Muscle layer of colon (tissue), 2 donors: ENCODE measurements around the gene TIAM2.
"Not testable (repeated sequence)": the region's sequence is repeated elsewhere in the genome, so short reads cannot be mapped to it uniquely, and the experiment has no call there.

Source experiments
- H3K27ac ChIP-seq: one replicate; pipeline ENCODE4 v1.7.0; 2013; ENCODE audit warnings: low read depth, mild to moderate bottlenecking, low read length, moderate library complexity
- H3K27me3 ChIP-seq, 2 donors: one replicate each; pipeline ENCODE4 v1.7.0; 2013; ENCODE audit warnings: low read length in 2 of 2, mild to moderate bottlenecking in 2 of 2; ENCODE audit not compliant: insufficient read depth in 2 of 2, control insufficient read depth in 1 of 2
- H3K36me3 ChIP-seq: one replicate; pipeline ENCODE4 v1.7.0; 2013; ENCODE audit warnings: mild to moderate bottlenecking, low read length; ENCODE audit not compliant: insufficient read depth
- H3K4me1 ChIP-seq: one replicate; pipeline ENCODE4 v1.7.0; 2013; ENCODE audit warnings: mild to moderate bottlenecking, low read length; ENCODE audit not compliant: insufficient read depth
- H3K4me3 ChIP-seq, 2 donors: one replicate each; pipeline ENCODE4 v1.7.0; 2013; ENCODE audit warnings: low read length in 2 of 2, low read depth in 1 of 2, mild to moderate bottlenecking in 1 of 2, moderate library complexity in 1 of 2
- H3K9ac ChIP-seq: one replicate; pipeline ENCODE4 v1.7.0; 2013; ENCODE audit warnings: low read length
- H3K9me3 ChIP-seq: one replicate; pipeline ENCODE4 v1.7.0; 2013; ENCODE audit warnings: mild to moderate bottlenecking, low read length
- donor health status: abdominal sarcoma.
- donor health status: Adenocarcinoma of cecum.

The TIAM2 gene

GRCh38 chr6:155010940-155011339 lies 15.8 kb downstream of the TIAM2 start:
- Histone ChIP-seq H3K36me3 (no peaks in the 10 kb centered on the region), H3K27ac (no peak overlapping the region), H3K4me3 (no peak overlapping the region), H3K9me3 (no peaks in the 10 kb centered on the region), H3K4me1 (peaks cover 28% of the 10 kb centered on the region), H3K9ac (no peak overlapping the region), H3K27me3 (no peaks in the 10 kb centered on the region)

- no peak overlapping the region for H3K4me3 ChIP-seq
- H3K9ac ChIP-seq: no peak overlapping the region
- H3K9me3 ChIP-seq: no peaks in the 10 kb centered on the region
- no peak overlapping the region for H3K27ac ChIP-seq
- H3K27me3 ChIP-seq: no peaks in the 10 kb centered on the region
- H3K4me1 ChIP-seq: peaks cover 30% of the 10 kb centered on the region
- H3K36me3 ChIP-seq: no peaks in the 10 kb centered on the region
Observed at GRCh38 chr6:155011809-155012291, 16.7 kb downstream of the TIAM2 start.

GRCh38 chr6:155013457-155013876 lies 18.4 kb downstream of the TIAM2 start:
- Histone ChIP-seq H3K27ac (no peak overlapping the region), H3K36me3 (no peaks in the 10 kb centered on the region), H3K9me3 (no peaks in the 10 kb centered on the region), H3K4me1 (peaks cover 30% of the 10 kb centered on the region), H3K27me3 (no peaks in the 10 kb centered on the region), H3K9ac (no peak overlapping the region), H3K4me3 (no peak overlapping the region)

GRCh38 chr6:155014137-155014536 lies 19.0 kb downstream of the TIAM2 start:
- no peak overlapping the region for H3K27ac ChIP-seq
- H3K4me1 ChIP-seq: peaks cover 30% of the 10 kb centered on the region
- H3K9me3 ChIP-seq: no peaks in the 10 kb centered on the region

GRCh38 chr6:155014670-155015300 lies 19.7 kb downstream of the TIAM2 start:
- Histone ChIP-seq H3K4me3 (no peak overlapping the region), H3K36me3 (no peaks in the 10 kb centered on the region), H3K9me3 (no peaks in the 10 kb centered on the region), H3K27ac (no peak overlapping the region), H3K27me3 (no peaks in the 10 kb centered on the region), H3K9ac (no peak overlapping the region), H3K4me1 (peaks cover 30% of the 10 kb centered on the region)

More at GRCh38 chr6:155014137-155014536, 19.0 kb downstream of the TIAM2 start:
- Histone ChIP-seq H3K27me3 (no peaks in the 10 kb centered on the region), H3K4me3 (no peak overlapping the region), H3K36me3 (no peaks in the 10 kb centered on the region), H3K9ac (no peak overlapping the region)

- not testable (repeated sequence) for H3K27ac ChIP-seq, H3K36me3 ChIP-seq, H3K9ac ChIP-seq, H3K4me3 ChIP-seq, H3K9me3 ChIP-seq, H3K27me3 ChIP-seq
- H3K4me1 ChIP-seq: peaks cover 24% of the 10 kb centered on the region
Observed at GRCh38 chr6:155018415-155018814, 23.3 kb downstream of the TIAM2 start.

GRCh38 chr6:155021680-155022079 lies 26.6 kb downstream of the TIAM2 start:
- no peaks in the 10 kb centered on the region for H3K9me3 ChIP-seq
- H3K27ac ChIP-seq: no peak overlapping the region

GRCh38 chr6:155022721-155023120 lies 27.6 kb downstream of the TIAM2 start:
- peaks cover 16% of the 10 kb centered on the region for H3K4me1 ChIP-seq
- H3K9ac ChIP-seq: no peak overlapping the region
- H3K27ac ChIP-seq: no peak overlapping the region
- H3K9me3 ChIP-seq: no peaks in the 10 kb centered on the region
- H3K27me3 ChIP-seq: no peaks in the 10 kb centered on the region
- no peaks in the 10 kb centered on the region for H3K36me3 ChIP-seq
- no peak overlapping the region for H3K4me3 ChIP-seq

More at GRCh38 chr6:155021680-155022079, 26.6 kb downstream of the TIAM2 start:
- H3K36me3 ChIP-seq: no peaks in the 10 kb centered on the region
- peaks cover 16% of the 10 kb centered on the region for H3K4me1 ChIP-seq
- no peak overlapping the region for H3K9ac ChIP-seq
- no peak overlapping the region for H3K4me3 ChIP-seq
- no peaks in the 10 kb centered on the region for H3K27me3 ChIP-seq

GRCh38 chr6:155023717-155024116 lies 28.6 kb downstream of the TIAM2 start:
- Histone ChIP-seq H3K9me3 (no peaks in the 10 kb centered on the region), H3K27ac (no peak overlapping the region), H3K27me3 (no peaks in the 10 kb centered on the region), H3K9ac (no peak overlapping the region), H3K4me1 (peaks cover 16% of the 10 kb centered on the region), H3K36me3 (no peaks in the 10 kb centered on the region), H3K4me3 (no peak overlapping the region)

- no peaks in the 10 kb centered on the region for H3K36me3 ChIP-seq
- no peak overlapping the region for H3K9ac ChIP-seq
- H3K27me3 ChIP-seq: no peaks in the 10 kb centered on the region
- no peak overlapping the region for H3K27ac ChIP-seq
- H3K9me3 ChIP-seq: no peaks in the 10 kb centered on the region
- H3K4me1 ChIP-seq: peaks cover 16% of the 10 kb centered on the region
- no peak overlapping the region for H3K4me3 ChIP-seq
Observed at GRCh38 chr6:155024391-155025027, 29.4 kb downstream of the TIAM2 start.

GRCh38 chr6:155026022-155026705 lies 31.0 kb downstream of the TIAM2 start:
- H3K4me3 ChIP-seq: no peak overlapping the region

More at GRCh38 chr6:155026022-155026705, 31.0 kb downstream of the TIAM2 start:
- H3K27ac ChIP-seq: no peak overlapping the region
- H3K9me3 ChIP-seq: no peaks in the 10 kb centered on the region
- no peaks in the 10 kb centered on the region for H3K36me3 ChIP-seq
- H3K4me1 ChIP-seq: peaks cover 16% of the 10 kb centered on the region
- no peaks in the 10 kb centered on the region for H3K27me3 ChIP-seq
- no peak overlapping the region for H3K9ac ChIP-seq
